Measurements from ENCODE around the gene CXorf49.
"Not testable (repeated sequence)": the region's sequence is repeated elsewhere in the genome, so short reads cannot be mapped to it uniquely, and the experiment has no call there.

DNA sequence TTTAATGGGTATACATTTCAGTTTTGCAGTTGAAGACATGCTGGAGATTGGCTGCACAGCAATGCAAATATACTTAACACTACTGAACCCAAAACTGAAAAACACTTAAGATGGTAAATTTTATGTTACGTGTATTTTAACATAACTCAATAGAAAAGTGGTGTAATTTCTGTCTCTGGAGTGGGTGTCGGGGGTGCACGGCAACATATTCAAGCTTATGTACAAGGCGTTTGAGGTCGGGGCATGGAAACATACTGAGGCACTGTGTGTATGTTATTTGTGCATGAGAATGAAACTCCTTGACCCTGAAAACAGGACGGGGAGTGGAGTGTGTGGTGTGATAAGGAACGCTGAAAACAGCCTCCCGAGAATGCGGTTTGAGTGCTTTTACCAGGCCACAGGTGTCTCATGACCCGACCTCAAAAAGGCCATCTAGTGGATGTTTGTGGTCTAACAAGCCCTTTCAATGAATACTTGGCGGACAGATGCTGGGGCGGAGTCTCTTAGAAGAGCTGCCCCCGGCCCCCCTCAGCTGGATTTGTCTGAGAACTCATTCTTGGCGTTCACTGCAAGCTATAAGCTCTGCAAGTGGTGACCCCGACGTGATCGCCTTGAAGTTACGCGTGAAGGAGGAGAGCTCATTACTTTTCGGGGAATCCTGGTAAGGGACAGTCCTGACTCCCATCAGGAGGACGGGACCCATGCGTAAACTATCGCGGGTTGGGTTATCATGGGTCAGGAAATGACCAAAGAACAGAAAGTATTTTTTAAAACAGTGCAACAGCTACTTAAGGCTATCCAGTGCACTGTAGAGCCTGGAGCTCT is 21.2 kb downstream of the CXorf49 start:
- TF ChIP-seq, protein P1, sequence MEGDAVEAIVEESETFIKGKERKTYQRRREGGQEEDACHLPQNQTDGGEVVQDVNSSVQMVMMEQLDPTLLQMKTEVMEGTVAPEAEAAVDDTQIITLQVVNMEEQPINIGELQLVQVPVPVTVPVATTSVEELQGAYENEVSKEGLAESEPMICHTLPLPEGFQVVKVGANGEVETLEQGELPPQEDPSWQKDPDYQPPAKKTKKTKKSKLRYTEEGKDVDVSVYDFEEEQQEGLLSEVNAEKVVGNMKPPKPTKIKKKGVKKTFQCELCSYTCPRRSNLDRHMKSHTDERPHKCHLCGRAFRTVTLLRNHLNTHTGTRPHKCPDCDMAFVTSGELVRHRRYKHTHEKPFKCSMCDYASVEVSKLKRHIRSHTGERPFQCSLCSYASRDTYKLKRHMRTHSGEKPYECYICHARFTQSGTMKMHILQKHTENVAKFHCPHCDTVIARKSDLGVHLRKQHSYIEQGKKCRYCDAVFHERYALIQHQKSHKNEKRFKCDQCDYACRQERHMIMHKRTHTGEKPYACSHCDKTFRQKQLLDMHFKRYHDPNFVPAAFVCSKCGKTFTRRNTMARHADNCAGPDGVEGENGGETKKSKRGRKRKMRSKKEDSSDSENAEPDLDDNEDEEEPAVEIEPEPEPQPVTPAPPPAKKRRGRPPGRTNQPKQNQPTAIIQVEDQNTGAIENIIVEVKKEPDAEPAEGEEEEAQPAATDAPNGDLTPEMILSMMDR (IDR thresholded peaks at IDR 0.05; ENCODE audit: low read depth, low read length), result not testable (repeated sequence)
- TF ChIP-seq, protein P2, sequence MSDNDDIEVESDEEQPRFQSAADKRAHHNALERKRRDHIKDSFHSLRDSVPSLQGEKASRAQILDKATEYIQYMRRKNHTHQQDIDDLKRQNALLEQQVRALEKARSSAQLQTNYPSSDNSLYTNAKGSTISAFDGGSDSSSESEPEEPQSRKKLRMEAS (IDR thresholded peaks at IDR 0.05; ENCODE audit: low read depth, low read length), result not testable (repeated sequence)
- TF ChIP-seq POLR2A (IDR thresholded peaks at IDR 0.05; ENCODE audit: extremely low read depth, insufficient read length); MYC (IDR thresholded peaks at IDR 0.05; ENCODE audit: low read depth, low read length): not testable (repeated sequence)
